SK-N-MC (cell line): Measurements from ENCODE around the gene ATP6V0C.

Experiments used
- EZH2 ChIP-seq: fragments of 200-600 bp; sonication (generic); IDR thresholded peaks from one replicate; pipeline ENCODE4 v1.6.1; 2017; ENCODE audit warnings: antibody characterized with exemption
- FOXP2 ChIP-seq: optimal IDR thresholded peaks from 2 replicates; pipeline ENCODE3; 2011; ENCODE audit warnings: mild to moderate bottlenecking, moderate library complexity; ENCODE audit not compliant: insufficient read depth; ENCODE audit errors: extremely low read length, control extremely low read depth
- POLR2AphosphoS5 ChIP-seq: IDR thresholded peaks from 2 replicates; pipeline ENCODE4 v1.6.1; 2012; ENCODE audit warnings: mild to moderate bottlenecking, low read depth, low read length, borderline replicate concordance

DNA sequence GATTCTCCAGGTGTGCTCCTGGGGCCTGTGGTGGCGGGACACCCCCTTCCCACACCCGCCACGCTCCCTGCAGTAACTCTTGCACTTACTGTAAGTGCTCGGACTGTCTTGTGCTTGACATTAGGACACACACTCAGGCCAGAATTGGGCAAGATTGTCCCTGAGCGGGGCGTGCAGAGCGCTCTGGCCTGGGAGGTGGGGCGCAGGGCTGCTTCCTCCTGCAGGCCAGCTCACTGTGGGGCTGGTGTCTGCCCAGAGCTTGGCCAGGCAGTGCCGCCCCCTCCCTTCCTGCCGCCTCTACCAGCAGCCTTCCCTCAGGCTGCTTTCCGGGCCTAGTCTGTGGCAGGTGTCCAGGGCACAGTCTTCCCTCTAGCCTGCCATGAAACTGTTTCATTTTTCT is 6.1 kb upstream of the ATP6V0C start:
- TF ChIP-seq EZH2 (no peak), POLR2AphosphoS5 (no peak), FOXP2 (no peak)
